Measurements from ENCODE around the gene ZPR1. TPM values are rescaled to one million over a fixed set of nuclear protein-coding genes. Genes with fewer than 3 reads are reported as not detected.

Gene ZPR1
- total and polyA plus RNA-seq, 8 donors: 10.8 to 35.5 (median 21.0) TPM

DNA sequence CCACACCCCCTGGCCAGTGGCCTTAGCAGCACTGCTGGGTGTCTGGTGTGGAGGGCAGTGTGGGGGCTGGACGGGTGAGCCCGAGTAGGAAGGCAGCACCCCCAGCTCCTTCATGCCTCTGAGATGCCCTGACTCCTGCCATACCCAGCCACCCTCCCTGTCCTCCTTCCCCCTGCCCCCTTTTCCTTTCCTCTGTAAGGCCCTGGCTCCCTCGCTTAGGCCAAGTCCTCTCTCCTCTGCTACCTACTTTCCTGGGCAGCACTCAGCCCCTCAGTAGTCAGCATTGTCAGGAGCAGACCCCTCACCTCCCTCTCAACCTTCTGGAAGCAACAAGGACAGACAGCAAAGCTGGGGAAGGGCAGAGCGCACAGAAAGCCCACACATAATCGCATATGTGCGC, 63.0 kb downstream of the ZPR1 start:
- H3K4me1 ChIP-seq: no peaks in the 10 kb centered on the region
- no peaks in the 10 kb centered on the region for H3K9me3 ChIP-seq
- DNase-seq (no peak), ATAC-seq (no peak), FAIRE-seq (no peak)
- no peaks in the 10 kb centered on the region for H3K27me3 ChIP-seq
- TF ChIP-seq, protein P1, sequence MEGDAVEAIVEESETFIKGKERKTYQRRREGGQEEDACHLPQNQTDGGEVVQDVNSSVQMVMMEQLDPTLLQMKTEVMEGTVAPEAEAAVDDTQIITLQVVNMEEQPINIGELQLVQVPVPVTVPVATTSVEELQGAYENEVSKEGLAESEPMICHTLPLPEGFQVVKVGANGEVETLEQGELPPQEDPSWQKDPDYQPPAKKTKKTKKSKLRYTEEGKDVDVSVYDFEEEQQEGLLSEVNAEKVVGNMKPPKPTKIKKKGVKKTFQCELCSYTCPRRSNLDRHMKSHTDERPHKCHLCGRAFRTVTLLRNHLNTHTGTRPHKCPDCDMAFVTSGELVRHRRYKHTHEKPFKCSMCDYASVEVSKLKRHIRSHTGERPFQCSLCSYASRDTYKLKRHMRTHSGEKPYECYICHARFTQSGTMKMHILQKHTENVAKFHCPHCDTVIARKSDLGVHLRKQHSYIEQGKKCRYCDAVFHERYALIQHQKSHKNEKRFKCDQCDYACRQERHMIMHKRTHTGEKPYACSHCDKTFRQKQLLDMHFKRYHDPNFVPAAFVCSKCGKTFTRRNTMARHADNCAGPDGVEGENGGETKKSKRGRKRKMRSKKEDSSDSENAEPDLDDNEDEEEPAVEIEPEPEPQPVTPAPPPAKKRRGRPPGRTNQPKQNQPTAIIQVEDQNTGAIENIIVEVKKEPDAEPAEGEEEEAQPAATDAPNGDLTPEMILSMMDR (IDR thresholded peaks at IDR 0.05): no peak
- no peak overlapping the region for H3K4me3 ChIP-seq
- intact Hi-C loops (cut with DNase I): no loop called here
- 75 to 77% methylated on average over 6 of the region's 6 CpGs for WGBS, 2 donors
- no peaks in the 10 kb centered on the region for H3K36me3 ChIP-seq
- no peak overlapping the region for H3K27ac ChIP-seq

Other genes with a start within 250 kb of the ZPR1 start
- gene BUD13, start 15.0 kb downstream of the ZPR1 start, total RNA-seq: 1 to 10 TPM; 5.2 to 8.5 (median 6.2) TPM
- gene BUD13, start 15.0 kb downstream of the ZPR1 start, polyA plus RNA-seq: 10 to 100 TPM; 10.0 to 15.6 TPM
- 1 to 10 TPM in 1 of 6 donors, under 1 TPM in 3, not detected in 2; 0.60 to 1.5 (median 0.81) TPM for gene APOA5, start 3.9 kb upstream of the ZPR1 start, total RNA-seq
- 1 to 10 TPM; 1.3 to 4.0 TPM for gene APOA5, start 3.9 kb upstream of the ZPR1 start, polyA plus RNA-seq
- gene APOA4, start 35.3 kb upstream of the ZPR1 start, total RNA-seq: not detected
- gene APOA4, start 35.3 kb upstream of the ZPR1 start, polyA plus RNA-seq: under 1 TPM in 1 of 2 donors, not detected in 1; 0.33 TPM
- 1 to 10 TPM in 1 of 6 donors, not detected in 5; 3.7 TPM for gene APOC3, start 41.9 kb upstream of the ZPR1 start, total RNA-seq
- gene APOC3, start 41.9 kb upstream of the ZPR1 start, polyA plus RNA-seq: 1 to 10 TPM in 1 of 2 donors, not detected in 1; 2.9 TPM
- 1 to 10 TPM in 1 of 6 donors, under 1 TPM in 2, not detected in 3; 0.16 to 5.2 (median 0.22) TPM for gene APOA1, start 49.6 kb upstream of the ZPR1 start, total RNA-seq
- gene APOA1, start 49.6 kb upstream of the ZPR1 start, polyA plus RNA-seq: 1 to 10 TPM; 1.0 to 3.5 TPM

Data from pancreas (tissue), 10 donors.